Psoas muscle (tissue), 8 donors: Measurements from ENCODE around the gene PCBD1. TPM values are rescaled to one million over a fixed set of nuclear protein-coding genes. Genes with fewer than 3 reads are reported as not detected.
A peak's percentile ranks its signal among the peaks of the same experiment; 100 is the strongest.

Experiments used
- ATAC-seq, 4 donors: fragments of 200-7000 bp; cut with Tn5 transposase; one replicate each; pipeline ENCODE4 v1.9.1; 2020; ENCODE audit warnings: moderate library complexity in 3 of 4, mild to moderate bottlenecking in 2 of 4
- DNase-seq, 2 donors: peaks; one replicate each; pipeline ENCODE4 v3.0.0-alpha.2; 2020
- H3K27ac ChIP-seq: fragments of 200-600 bp; one replicate; pipeline ENCODE4 v1.8.0; 2022
- H3K27me3 ChIP-seq, 3 donors: fragments of 200-600 bp in 1 of 3; one replicate each; pipeline versions ENCODE4 v1.6.1 to v1.8.0; 2013 to 2022; ENCODE audit warnings: low read length in 2 of 3, mild to moderate bottlenecking in 2 of 3, moderate library complexity in 1 of 3; ENCODE audit not compliant: insufficient read depth in 3 of 3
- H3K36me3 ChIP-seq, 2 donors: fragments of 200-600 bp in 1 of 2; one replicate each; pipeline versions ENCODE4 v1.6.1 to v1.8.0; 2013 to 2022; ENCODE audit warnings: low read depth in 1 of 2, mild to moderate bottlenecking in 1 of 2, moderate library complexity in 1 of 2; ENCODE audit not compliant: insufficient read depth in 1 of 2
- H3K4me1 ChIP-seq: fragments of 200-600 bp; one replicate; pipeline ENCODE4 v1.8.0; 2022
- H3K4me3 ChIP-seq: fragments of 200-600 bp; one replicate; pipeline ENCODE4 v1.8.0; 2022; ENCODE audit warnings: mild to moderate bottlenecking
- H3K9me3 ChIP-seq: fragments of 200-600 bp; one replicate; pipeline ENCODE4 v1.8.0; 2022
- CTCF ChIP-seq: fragments of 200-600 bp; IDR thresholded peaks from one replicate; pipeline ENCODE4 v1.8.0; 2022; ENCODE audit warnings: antibody characterized with exemption
- WGBS, 3 donors: extraction: QIAGEN DNeasy Blood & Tissue Kit; methylation state at CpG; one replicate each; pipeline versions ENCODE4 v1.1.6 to v1.1.7; 2013; 5-methylcytosine and 5-hydroxymethylcytosine counted together
- intact Hi-C, 2 donors: fragments of 100-400 bp; cut with DNase I; formaldehyde crosslinking; loops; one replicate each; pipeline versions ENCODE4 v1.11.0 to v1.14.2; 2022
- polyA plus RNA-seq, 3 donors: library from polyadenylated mRNA; stranded (reverse); fragments of 200-250 nt; gene quantifications; one replicate each; pipeline ENCODE4 v1.2.3, GENCODE V29; 2013
- total RNA-seq, 4 donors: library from RNA; stranded (reverse); fragmentation: NEBNext Ultra II Directional in 2 of 4; extraction: Animal tissue kit (Norgen Biotek cat#: 25700) in 2 of 4; gene quantifications; one replicate each; pipeline versions ENCODE4 v1.2.1 to v1.2.4, GENCODE V29; 2021 to 2023
- donor health status: healthy with polysubstance abuse.
- donor health status: DM: no; HTN: no; CAD: no; lungs with moderate emphysema.
- donor health status: Bipolar disorder and iron deficiency.
- donor health status: healthy.
- donor health status: DM: yes; HTN: yes; CAD: no.
- donor health status: DM: no; HTN: no; CAD: no.
- donor health status: DM: no; HTN: no; CAD: no.
- donor health status: DM: yes; HTN: yes; CAD: no.

PCBD1 gene
- total and polyA plus RNA-seq, 7 donors: 53.9 to 133 (median 78.3) TPM

GRCh38 chr10:70902661-70903261 is 14.4 kb upstream of the PCBD1 start:
- ATAC-seq (peak in 1 of 4 donors; percentile 17), DNase-seq (no peak)
- no peaks in the 10 kb centered on the region for H3K36me3 ChIP-seq
- H3K4me3 ChIP-seq: no peak overlapping the region
- no peak for TF ChIP-seq CTCF
- intact Hi-C loops: no loop called here
- H3K27ac ChIP-seq: no peak overlapping the region
- H3K9me3 ChIP-seq: no peaks in the 10 kb centered on the region
- peaks cover 0 to 3% (median 0%) of the 10 kb centered on the region in 3 donors for H3K27me3 ChIP-seq
- 59 to 74% (median 67%) methylated on average over 5 of the region's 5 CpGs for WGBS, 3 donors
- peaks cover 4% of the 10 kb centered on the region for H3K4me1 ChIP-seq

GRCh38 chr10:70901276-70901878 is 13.0 kb upstream of the PCBD1 start:
- Histone ChIP-seq H3K9me3 (no peaks in the 10 kb centered on the region), H3K4me1 (no peaks in the 10 kb centered on the region), H3K27me3 (peaks cover 0 to 3% (median 0%) of the 10 kb centered on the region in 3 donors), H3K36me3 (no peaks in the 10 kb centered on the region), H3K27ac (no peak overlapping the region), H3K4me3 (no peak overlapping the region)
- no peak for DNase-seq
- TF ChIP-seq CTCF: no peak
- no peak for ATAC-seq
- intact Hi-C loops: no loop called here
- 93 to 96% (median 95%) methylated on average over 13 of the region's 13 CpGs for WGBS, 3 donors

- Histone ChIP-seq H3K9me3 (no peaks in the 10 kb centered on the region), H3K36me3 (no peaks in the 10 kb centered on the region), H3K27me3 (peaks cover 0 to 3% (median 0%) of the 10 kb centered on the region in 3 donors), H3K27ac (no peak overlapping the region), H3K4me3 (no peak overlapping the region), H3K4me1 (no peaks in the 10 kb centered on the region)
- DNase-seq (no peak), ATAC-seq (no peak)
- 87 to 89% (median 88%) methylated on average over 4 of the region's 4 CpGs for WGBS, 3 donors
- intact Hi-C loops: no loop called here
- no peak for TF ChIP-seq CTCF
Observed at GRCh38 chr10:70899096-70899495, 10.7 kb upstream of the PCBD1 start.

DNA sequence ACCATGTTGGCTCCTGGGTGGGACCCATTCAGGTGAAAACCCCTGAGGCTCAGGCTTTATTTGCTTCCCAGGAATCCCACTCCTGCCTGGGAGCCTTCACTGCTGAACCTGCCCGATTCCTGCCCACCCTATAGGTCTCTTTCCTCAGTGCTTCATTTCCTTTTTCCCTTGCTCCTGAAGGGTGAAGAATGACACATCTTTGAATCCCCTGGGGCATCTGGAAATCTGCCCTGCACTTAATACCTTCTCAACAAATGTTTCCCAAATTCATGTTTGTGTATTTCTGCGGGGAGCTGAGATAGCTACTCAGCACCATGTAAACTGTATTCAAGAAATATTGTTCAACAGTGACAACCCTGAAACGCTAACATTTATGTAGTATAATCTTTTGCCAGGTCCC is 10.3 kb upstream of the PCBD1 start:
- Histone ChIP-seq H3K27me3 (peaks cover 0 to 3% (median 0%) of the 10 kb centered on the region in 3 donors), H3K9me3 (no peaks in the 10 kb centered on the region), H3K36me3 (no peaks in the 10 kb centered on the region), H3K4me3 (no peak overlapping the region), H3K27ac (no peak overlapping the region), H3K4me1 (no peaks in the 10 kb centered on the region)
- no peak for ATAC-seq
- intact Hi-C loops: no loop called here
- 89 to 92% (median 91%) methylated on average over 3 of the region's 3 CpGs for WGBS, 3 donors
- TF ChIP-seq CTCF: no peak
- no peak for DNase-seq
